Trophoblast cell (in vitro differentiated cells and primary cell): ENCODE results near the gene ANKLE1.
"Not testable (repeated sequence)": the region's sequence is repeated elsewhere in the genome, so short reads cannot be mapped to it uniquely, and the experiment has no call there.

Source experiments
- DNase-seq, 2 donors: peaks; one replicate each; pipeline ENCODE4 v3.0.0-alpha.2; 2016
- H2AFZ ChIP-seq: 2 replicates; pipeline ENCODE4 v1.6.1; 2013; ENCODE audit warnings: low read length, moderate library complexity, mild to moderate bottlenecking; ENCODE audit not compliant: insufficient read depth, poor library complexity
- H2AK5ac ChIP-seq: 2 replicates; pipeline ENCODE4 v1.6.1; 2013; ENCODE audit warnings: mild to moderate bottlenecking, low read length
- H2BK120ac ChIP-seq: 2 replicates; pipeline ENCODE4 v1.6.1; 2013; ENCODE audit warnings: low read length, mild to moderate bottlenecking, moderate library complexity; ENCODE audit not compliant: insufficient read depth, poor library complexity
- H2BK12ac ChIP-seq: 2 replicates; pipeline ENCODE4 v1.6.1; 2013; ENCODE audit warnings: mild to moderate bottlenecking, low read length, moderate library complexity
- H2BK5ac ChIP-seq: 2 replicates; pipeline ENCODE4 v1.6.1; 2013; ENCODE audit warnings: low read length, low read depth, moderate library complexity, mild to moderate bottlenecking; ENCODE audit not compliant: poor library complexity
- H3K14ac ChIP-seq: 2 replicates; pipeline ENCODE4 v1.6.1; 2013; ENCODE audit warnings: mild to moderate bottlenecking, low read length
- H3K18ac ChIP-seq: 2 replicates; pipeline ENCODE4 v1.6.1; 2013; ENCODE audit warnings: mild to moderate bottlenecking, low read length
- H3K23ac ChIP-seq: 2 replicates; pipeline ENCODE4 v1.6.1; 2013; ENCODE audit warnings: low read length
- H3K27ac ChIP-seq: 2 replicates; pipeline ENCODE4 v1.5.1; 2013; ENCODE audit warnings: low read depth, mild to moderate bottlenecking, inconsistent platforms, low read length, moderate library complexity
- H3K27me3 ChIP-seq: 2 replicates; pipeline ENCODE4 v1.6.1; 2013; ENCODE audit warnings: inconsistent platforms, mild to moderate bottlenecking, low read length, moderate library complexity; ENCODE audit not compliant: insufficient read depth
- H3K36me3 ChIP-seq, 2 experiments: 1 replicate in 1 of 2; 2 replicates in 1 of 2; pipeline ENCODE4 v1.6.1; 2013; ENCODE audit warnings: low read length in 2 of 2, mild to moderate bottlenecking in 2 of 2, moderate library complexity in 1 of 2; ENCODE audit not compliant: insufficient read depth in 2 of 2, control insufficient read depth in 1 of 2
- H3K4ac ChIP-seq: 2 replicates; pipeline ENCODE4 v1.6.1; 2013; ENCODE audit warnings: low read depth, mild to moderate bottlenecking, low read length, moderate library complexity
- H3K4me1 ChIP-seq, 2 experiments: 1 replicate in 1 of 2; 2 replicates in 1 of 2; pipeline ENCODE4 v1.6.1; 2013; ENCODE audit warnings: low read length in 2 of 2, mild to moderate bottlenecking in 2 of 2, moderate library complexity in 1 of 2; ENCODE audit not compliant: insufficient read depth in 2 of 2, control insufficient read depth in 1 of 2
- H3K4me2 ChIP-seq: 2 replicates; pipeline ENCODE4 v1.6.1; 2013; ENCODE audit warnings: inconsistent platforms, mild to moderate bottlenecking, low read length, moderate library complexity
- H3K4me3 ChIP-seq: 2 replicates; pipeline ENCODE4 v1.5.1; 2013; ENCODE audit warnings: mild to moderate bottlenecking, low read depth, low read length, inconsistent platforms
- H3K79me1 ChIP-seq: one replicate; pipeline ENCODE4 v1.6.1; 2013; ENCODE audit warnings: low read length
- H3K79me2 ChIP-seq: 2 replicates; pipeline ENCODE4 v1.6.1; 2013; ENCODE audit warnings: low read length, mild to moderate bottlenecking; ENCODE audit not compliant: control insufficient read depth, insufficient read depth, poor library complexity
- H3K9ac ChIP-seq: 2 replicates; pipeline ENCODE4 v1.6.1; 2013; ENCODE audit warnings: mild to moderate bottlenecking, low read length
- H3K9me3 ChIP-seq: 2 replicates; pipeline ENCODE4 v1.6.1; 2013; ENCODE audit warnings: low read depth, mild to moderate bottlenecking, control low read depth, inconsistent platforms, low read length; ENCODE audit not compliant: insufficient read depth
- H4K12ac ChIP-seq: 2 replicates; pipeline ENCODE4 v1.6.1; 2013; ENCODE audit warnings: low read depth, mild to moderate bottlenecking, low read length, moderate library complexity
- H4K8ac ChIP-seq: 2 replicates; pipeline ENCODE4 v1.6.1; 2013; ENCODE audit warnings: low read depth, mild to moderate bottlenecking, low read length, moderate library complexity
- H4K91ac ChIP-seq: one replicate; pipeline ENCODE4 v1.6.1; 2013; ENCODE audit warnings: low read depth, mild to moderate bottlenecking, low read length, moderate library complexity
- WGBS: extraction: QIAGEN DNeasy Blood & Tissue Kit; methylation state at CpG from one replicate; pipeline ENCODE4 v1.1.7; 2013; ENCODE audit warnings: missing lambda C conversion rate; ENCODE audit not compliant: insufficient read length, insufficient coverage; ENCODE audit errors: extremely low coverage; 5-methylcytosine and 5-hydroxymethylcytosine counted together

ANKLE1 gene

GRCh38 chr19:17274892-17275291 lies 6.8 kb upstream of the ANKLE1 start:
- not testable (repeated sequence) for H2BK5ac ChIP-seq, H2AK5ac ChIP-seq, H3K79me2 ChIP-seq, H3K27me3 ChIP-seq, H3K18ac ChIP-seq, H3K4ac ChIP-seq, H3K23ac ChIP-seq, H3K79me1 ChIP-seq, H3K9ac ChIP-seq, H2BK120ac ChIP-seq, H4K91ac ChIP-seq, H3K4me1 ChIP-seq, H4K8ac ChIP-seq, H3K4me2 ChIP-seq, H3K4me3 ChIP-seq, H4K12ac ChIP-seq, H2AFZ ChIP-seq, H3K27ac ChIP-seq, H3K9me3 ChIP-seq, DNase-seq, H2BK12ac ChIP-seq, H3K14ac ChIP-seq
- peaks cover 66 to 67% of the 10 kb centered on the region in 2 experiments for H3K36me3 ChIP-seq
- whole genome bisulfite sequencing: no CpG with 5 or more reads among the region's 3 CpGs

GRCh38 chr19:17275441-17276175 lies 6.1 kb upstream of the ANKLE1 start:
- peaks cover 62 to 65% of the 10 kb centered on the region in 2 experiments for H3K36me3 ChIP-seq
- H3K4me2 ChIP-seq: no peak overlapping the region
- H4K12ac ChIP-seq: no peak overlapping the region
- no peak overlapping the region for H2AK5ac ChIP-seq
- H2AFZ ChIP-seq: no peak overlapping the region
- no peak overlapping the region for H4K8ac ChIP-seq
- H3K27ac ChIP-seq: no peak overlapping the region
- H2BK120ac ChIP-seq: no peak overlapping the region
- H3K79me2 ChIP-seq: no peaks in the 10 kb centered on the region
- no peak overlapping the region for H4K91ac ChIP-seq
- H3K79me1 ChIP-seq: no peaks in the 10 kb centered on the region
- no peak overlapping the region for H3K4me3 ChIP-seq
- no peaks in the 10 kb centered on the region for H3K9me3 ChIP-seq
- no peak overlapping the region for H2BK5ac ChIP-seq
- peak; percentile 75 to 88 for DNase-seq
- H3K23ac ChIP-seq: no peak overlapping the region
- H3K9ac ChIP-seq: no peak overlapping the region
- H3K4ac ChIP-seq: no peak overlapping the region
- H3K4me1 ChIP-seq: no peaks in the 10 kb centered on the region
- no CpG with 5 or more reads among the region's 19 CpGs for WGBS
- no peaks in the 10 kb centered on the region for H3K27me3 ChIP-seq
- no peak overlapping the region for H2BK12ac ChIP-seq
- H3K18ac ChIP-seq: no peak overlapping the region
- no peak overlapping the region for H3K14ac ChIP-seq

- Histone ChIP-seq H2BK12ac (no peak overlapping the region), H4K8ac (no peak overlapping the region), H3K4me1 (peaks cover 4 to 6% of the 10 kb centered on the region in 2 experiments), H2AK5ac (no peak overlapping the region), H3K79me2 (no peaks in the 10 kb centered on the region), H2BK5ac (no peak overlapping the region), H4K91ac (no peak overlapping the region), H3K27ac (no peak overlapping the region), H2BK120ac (no peak overlapping the region), H3K4me2 (no peak overlapping the region), H3K36me3 (peaks cover 37 to 39% of the 10 kb centered on the region in 2 experiments), H2AFZ (no peak overlapping the region), H3K9me3 (peaks cover 2% of the 10 kb centered on the region), H4K12ac (no peak overlapping the region), H3K79me1 (peaks cover 4% of the 10 kb centered on the region), H3K23ac (no peak overlapping the region), H3K9ac (no peak overlapping the region), H3K27me3 (no peaks in the 10 kb centered on the region), H3K14ac (no peak overlapping the region), H3K18ac (no peak overlapping the region), H3K4me3 (no peak overlapping the region), H3K4ac (no peak overlapping the region)
- WGBS: no CpG with 5 or more reads among the region's 3 CpGs
- DNase-seq: no peak
Measured at GRCh38 chr19:17279436-17279835, 2.3 kb upstream of the ANKLE1 start.

- Histone ChIP-seq H4K91ac (peak overlapping the region; percentile 55), H3K18ac (peak overlapping the region; percentile 57), H3K27me3 (no peaks in the 10 kb centered on the region), H3K36me3 (peaks cover 12 to 14% of the 10 kb centered on the region in 2 experiments), H3K14ac (peak overlapping the region; percentile 64), H2AK5ac (peak overlapping the region; percentile 73), H3K4ac (peak overlapping the region; percentile 24), H3K4me3 (peak overlapping the region; percentile 19), H3K23ac (no peak overlapping the region), H3K27ac (no peak overlapping the region), H4K8ac (peak overlapping the region; percentile 77), H3K9ac (no peak overlapping the region), H3K9me3 (peaks cover 4% of the 10 kb centered on the region), H4K12ac (peak overlapping the region; percentile 79), H3K79me2 (no peaks in the 10 kb centered on the region), H2BK120ac (peak overlapping the region; percentile 73), H2BK5ac (no peak overlapping the region), H3K4me1 (peaks cover 6% of the 10 kb centered on the region in 2 experiments), H3K4me2 (peak overlapping the region; percentile 64), H3K79me1 (peaks cover 4% of the 10 kb centered on the region), H2BK12ac (peak overlapping the region; percentile 42), H2AFZ (peak overlapping the region; percentile 74)
- peak; percentile 89 to 91 for DNase-seq
- no CpG with 5 or more reads among the region's 45 CpGs for WGBS
Measured at GRCh38 chr19:17282488-17283125, 906 bp downstream of the ANKLE1 start.
